Prostate gland (tissue), 2 donors: ENCODE data around the gene UPF1. TPM values are rescaled to one million over a fixed set of nuclear protein-coding genes. Genes with fewer than 3 reads are reported as not detected.
"Not testable (repeated sequence)": the region's sequence is repeated elsewhere in the genome, so short reads cannot be mapped to it uniquely, and the experiment has no call there.

Experiments used
- DNase-seq: peaks from one replicate; pipeline ENCODE4 v3.0.0-alpha.2; 2019; ENCODE audit warnings: low spot score
- H3K27ac ChIP-seq, 2 donors: fragments of 200-600 bp; sonication (generic); 2 replicates each; pipeline ENCODE4 v1.5.1; 2017 to 2019
- H3K27me3 ChIP-seq: fragments of 200-600 bp; sonication (generic); replicated peaks from 2 replicates; pipeline ENCODE4 v1.5.1; 2019; ENCODE audit not compliant: insufficient read depth
- H3K36me3 ChIP-seq, 2 donors: fragments of 200-600 bp; sonication (generic); 1 replicate in 1 of 2; 2 replicates in 1 of 2; pipeline versions ENCODE4 v1.5.1 to v1.8.1; 2017 to 2019
- H3K4me1 ChIP-seq: fragments of 200-600 bp; sonication (generic); replicated peaks from 2 replicates; pipeline ENCODE4 v1.5.1; 2019
- H3K4me3 ChIP-seq, 2 donors: fragments of 200-600 bp; sonication (generic); 2 replicates each; pipeline ENCODE4 v1.5.1; 2017 to 2019
- H3K9me3 ChIP-seq: fragments of 200-600 bp; sonication (generic); 2 replicates; pipeline ENCODE4 v1.5.1; 2017
- POLR2A ChIP-seq: fragments of 450-650 bp; IDR thresholded peaks from one replicate; pipeline ENCODE4 v1.6.1; 2016; ENCODE audit warnings: antibody characterized with exemption, mild to moderate bottlenecking
- WGBS: methylation state at CpG from one replicate; pipeline ENCODE4 v1.1.5; 2018; 5-methylcytosine and 5-hydroxymethylcytosine counted together
- intact Hi-C: fragments of 100-400 bp; cut with DNase I; formaldehyde crosslinking; loops from one replicate; pipeline ENCODE4 v1.14.2; 2022
- total RNA-seq, 2 donors: library from RNA; depleted of rRNA; stranded (reverse); fragments of >200 nt; gene quantifications; one replicate each; pipeline ENCODE4 v1.1.0, GENCODE V29; 2016
- TF ChIP-seq, protein P1 (sequence below), 4 experiments: fragments of 200-600 bp in 2 of 4; fragments of 450-650 bp in 2 of 4; sonication (generic) in 2 of 4; IDR thresholded peaks; 1 replicate in 3 of 4; 2 replicates in 1 of 4; pipeline ENCODE4 v1.5.1; 2016 to 2019; ENCODE audit warnings: antibody characterized with exemption in 4 of 4, mild to moderate bottlenecking in 2 of 4, moderate library complexity in 2 of 4

The UPF1 gene
- total RNA-seq, 2 donors from 2014 or later, result 105 to 171 TPM

- peaks cover 12% of the 10 kb centered on the region for H3K4me1 ChIP-seq
- no peak overlapping the region for H3K27ac ChIP-seq
- DNase-seq, result no peak
- H3K27me3 ChIP-seq, result no peaks in the 10 kb centered on the region
- TF ChIP-seq, protein P1, sequence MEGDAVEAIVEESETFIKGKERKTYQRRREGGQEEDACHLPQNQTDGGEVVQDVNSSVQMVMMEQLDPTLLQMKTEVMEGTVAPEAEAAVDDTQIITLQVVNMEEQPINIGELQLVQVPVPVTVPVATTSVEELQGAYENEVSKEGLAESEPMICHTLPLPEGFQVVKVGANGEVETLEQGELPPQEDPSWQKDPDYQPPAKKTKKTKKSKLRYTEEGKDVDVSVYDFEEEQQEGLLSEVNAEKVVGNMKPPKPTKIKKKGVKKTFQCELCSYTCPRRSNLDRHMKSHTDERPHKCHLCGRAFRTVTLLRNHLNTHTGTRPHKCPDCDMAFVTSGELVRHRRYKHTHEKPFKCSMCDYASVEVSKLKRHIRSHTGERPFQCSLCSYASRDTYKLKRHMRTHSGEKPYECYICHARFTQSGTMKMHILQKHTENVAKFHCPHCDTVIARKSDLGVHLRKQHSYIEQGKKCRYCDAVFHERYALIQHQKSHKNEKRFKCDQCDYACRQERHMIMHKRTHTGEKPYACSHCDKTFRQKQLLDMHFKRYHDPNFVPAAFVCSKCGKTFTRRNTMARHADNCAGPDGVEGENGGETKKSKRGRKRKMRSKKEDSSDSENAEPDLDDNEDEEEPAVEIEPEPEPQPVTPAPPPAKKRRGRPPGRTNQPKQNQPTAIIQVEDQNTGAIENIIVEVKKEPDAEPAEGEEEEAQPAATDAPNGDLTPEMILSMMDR (IDR thresholded peaks at IDR 0.05), result peak in 2 of 4 experiments; percentile 30 to 38
- TF ChIP-seq POLR2A, result no peak
- intact Hi-C loops, result no loop called here
- no peaks in the 10 kb centered on the region for H3K36me3 ChIP-seq
- WGBS, result 60% methylated on average over 5 of the region's 5 CpGs
- H3K9me3 ChIP-seq, result no peaks in the 10 kb centered on the region
- no peak overlapping the region for H3K4me3 ChIP-seq
Observed at GRCh38 chr19:18915639-18916038, 83.9 kb downstream of the UPF1 start.

DNA sequence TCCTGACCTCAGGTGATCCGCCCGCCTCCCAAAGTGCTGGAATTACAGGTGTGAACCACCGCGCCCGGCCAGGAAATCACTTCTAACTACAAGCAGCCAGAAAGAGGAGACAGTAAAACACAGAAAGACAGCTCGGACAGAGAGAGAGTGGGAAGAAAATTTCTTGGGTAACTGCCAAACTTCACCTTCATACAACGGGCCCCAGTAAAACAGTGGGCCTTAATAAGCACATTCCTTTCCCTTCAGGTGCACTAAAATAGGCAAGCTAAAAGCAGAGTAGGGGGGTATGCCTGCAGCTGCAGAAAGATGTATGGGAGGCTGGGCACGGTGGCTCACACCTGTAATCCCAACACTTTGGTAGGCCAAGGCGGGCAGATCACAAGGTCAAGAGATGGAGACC is 85.8 kb downstream of the UPF1 start:
- H3K4me1 ChIP-seq, result peaks cover 12% of the 10 kb centered on the region
- not testable (repeated sequence) for H3K27ac ChIP-seq

More for the DNA sequence above, 85.8 kb downstream of the UPF1 start:
- peak overlapping the region in 1 of 2 donors; percentile 89 for H3K4me3 ChIP-seq
- H3K9me3 ChIP-seq, DNase-seq, H3K36me3 ChIP-seq, H3K27me3 ChIP-seq, intact Hi-C loops: not testable (repeated sequence)
- WGBS, result 64% methylated on average over 9 of the region's 9 CpGs

Other genes starting within 250 kb of the UPF1 start
- 100 to 1,000 TPM in 1 of 2 donors, 10 to 100 TPM in 1; 98.9 to 149 TPM for gene REX1BD, start 243.2 kb upstream of the UPF1 start, total RNA-seq
- gene CRLF1, start 225.2 kb upstream of the UPF1 start, total RNA-seq, result 10 to 100 TPM in 1 of 2 donors, 1 to 10 TPM in 1; 2.6 to 12.6 TPM
- gene TMEM59L, start 219.1 kb upstream of the UPF1 start, total RNA-seq, result 1 to 10 TPM in 1 of 2 donors, under 1 TPM in 1; 0.27 to 3.6 TPM
- gene KLHL26, start 194.9 kb upstream of the UPF1 start, total RNA-seq, result 10 to 100 TPM in 1 of 2 donors, 1 to 10 TPM in 1; 9.1 to 18.4 TPM
- 10 to 100 TPM in 1 of 2 donors, 1 to 10 TPM in 1; 6.7 to 24.4 TPM for gene CRTC1, start 148.3 kb upstream of the UPF1 start, total RNA-seq
- 1 to 10 TPM in 1 of 2 donors, under 1 TPM in 1; 0.09 to 2.0 TPM for gene COMP, start 40.7 kb upstream of the UPF1 start, total RNA-seq
- gene CERS1, start 64.2 kb downstream of the UPF1 start, total RNA-seq, result 10 to 100 TPM in 1 of 2 donors, not detected in 1; 38.7 TPM
- 100 to 1,000 TPM; 402 to 553 TPM for gene COPE, start 87.4 kb downstream of the UPF1 start, total RNA-seq
- 10 to 100 TPM; 72.0 to 91.2 TPM for gene DDX49, start 87.8 kb downstream of the UPF1 start, total RNA-seq
- gene HOMER3, start 109.3 kb downstream of the UPF1 start, total RNA-seq, result 10 to 100 TPM; 21.9 to 29.5 TPM
- gene SUGP2, start 201.6 kb downstream of the UPF1 start, total RNA-seq, result 10 to 100 TPM; 41.8 to 99.6 TPM
- gene ARMC6, start 201.6 kb downstream of the UPF1 start, total RNA-seq, result 10 to 100 TPM; 36.1 to 43.3 TPM
- 10 to 100 TPM; 11.5 to 18.6 TPM for gene SLC25A42, start 232.0 kb downstream of the UPF1 start, total RNA-seq